GM18511 (cell line): Measurements from ENCODE around the gene COL25A1.
A peak's percentile ranks its signal among the peaks of the same experiment; 100 is the strongest.
"Not testable (repeated sequence)": the region's sequence is repeated elsewhere in the genome, so short reads cannot be mapped to it uniquely, and the experiment has no call there.

ENCODE experiments used
- ATAC-seq: cut with Tn5 transposase; IDR thresholded peaks from one replicate; pipeline ENCODE4 v1.9.1; 2021; ENCODE audit warnings: mild to moderate bottlenecking, moderate library complexity; ENCODE audit not compliant: unreplicated experiment

COL25A1 gene

GRCh38 chr4:108972613-108973283, 329.7 kb downstream of the COL25A1 start:
- peak; percentile 78 for ATAC-seq

- no peak for ATAC-seq
These were observed 331.0 kb downstream of the COL25A1 start for GRCh38 chr4:108971473-108971872.

DNA sequence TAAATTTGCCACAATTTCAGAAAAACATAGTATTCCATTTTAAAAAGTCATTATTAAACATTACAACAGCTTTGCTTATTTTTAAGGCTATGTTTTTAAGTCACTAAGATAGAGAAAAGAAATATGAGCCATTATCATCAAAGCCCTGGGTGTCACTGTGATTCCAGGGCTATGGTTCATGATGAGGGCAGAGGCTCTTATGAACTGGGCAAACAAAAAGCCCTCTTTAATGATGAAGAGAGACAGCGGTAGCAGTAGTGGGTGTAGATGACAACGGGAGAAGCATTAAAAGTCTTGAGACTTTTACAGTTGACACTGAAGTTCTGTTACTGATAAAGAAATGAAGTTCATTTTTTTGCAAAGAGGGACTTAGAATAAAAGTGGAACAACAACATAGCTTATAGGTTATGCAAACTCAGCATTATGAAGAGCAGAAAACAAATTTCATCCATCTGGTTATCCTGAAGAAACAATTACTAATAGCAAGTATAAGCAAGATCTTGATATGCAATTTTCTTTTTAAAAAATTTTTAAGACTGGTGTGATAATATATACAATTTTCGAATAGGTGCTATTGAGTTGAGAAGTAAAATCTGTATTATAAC, 336.9 kb downstream of the COL25A1 start:
- ATAC-seq: no peak

DNA sequence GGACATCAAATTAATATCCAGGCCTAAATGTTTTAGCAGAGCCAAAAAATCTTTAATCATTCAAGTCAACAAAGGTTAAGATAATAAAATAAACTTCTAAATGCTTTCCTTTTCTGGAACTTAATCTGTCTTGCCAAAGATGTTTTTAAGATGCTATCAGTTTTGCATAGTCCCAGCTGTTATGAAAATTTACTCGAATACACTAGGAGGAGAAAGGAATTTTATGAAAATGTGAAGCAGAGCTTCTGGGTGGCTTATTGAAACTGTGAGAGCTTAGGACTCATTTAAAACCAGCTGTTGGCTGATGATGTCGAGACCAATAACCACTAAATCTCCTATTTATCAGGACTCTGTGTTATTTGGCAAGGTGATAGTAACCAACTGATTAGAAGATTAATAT, 337.4 kb downstream of the COL25A1 start:
- ATAC-seq: no peak

DNA sequence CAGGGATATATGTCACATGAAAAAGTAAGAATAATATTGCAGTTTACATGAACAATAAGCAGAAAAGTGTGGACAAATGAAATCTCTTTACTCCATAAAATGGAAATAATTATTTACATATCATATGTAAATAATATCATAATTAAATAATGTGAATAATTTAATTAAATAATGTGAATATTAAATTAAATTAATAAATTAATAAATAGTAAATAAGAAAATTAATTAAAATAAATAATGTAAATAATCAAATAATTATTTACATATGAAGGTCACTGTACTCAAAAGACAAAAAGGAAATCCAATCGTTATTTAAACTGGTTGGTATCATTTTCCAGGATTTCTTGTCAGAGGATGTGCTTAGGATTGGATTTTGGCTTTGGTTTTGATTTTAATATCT, 338.5 kb downstream of the COL25A1 start:
- ATAC-seq: no peak

GRCh38 chr4:108959491-108959890, 343.0 kb downstream of the COL25A1 start:
- no peak for ATAC-seq

GRCh38 chr4:108954880-108955279, 347.6 kb downstream of the COL25A1 start:
- ATAC-seq: no peak

DNA sequence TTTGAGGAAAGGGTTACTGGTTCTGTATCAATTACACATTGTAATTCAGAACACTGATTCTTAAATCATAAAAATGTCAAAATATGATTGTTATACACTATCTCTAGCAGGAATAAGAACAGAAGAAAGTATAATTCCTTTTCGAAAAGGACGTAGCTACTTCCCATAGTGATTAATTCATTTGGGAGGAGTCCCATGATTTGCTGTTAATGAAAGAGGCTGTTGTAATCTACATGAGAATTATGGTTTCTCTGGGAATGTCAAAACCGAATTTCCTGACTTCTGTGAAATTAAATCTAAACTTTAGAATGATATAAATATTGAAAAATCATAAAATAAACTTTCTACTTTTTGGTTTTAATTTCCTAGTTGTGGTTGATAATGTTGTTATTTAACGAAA, 348.5 kb downstream of the COL25A1 start:
- ATAC-seq: no peak

DNA sequence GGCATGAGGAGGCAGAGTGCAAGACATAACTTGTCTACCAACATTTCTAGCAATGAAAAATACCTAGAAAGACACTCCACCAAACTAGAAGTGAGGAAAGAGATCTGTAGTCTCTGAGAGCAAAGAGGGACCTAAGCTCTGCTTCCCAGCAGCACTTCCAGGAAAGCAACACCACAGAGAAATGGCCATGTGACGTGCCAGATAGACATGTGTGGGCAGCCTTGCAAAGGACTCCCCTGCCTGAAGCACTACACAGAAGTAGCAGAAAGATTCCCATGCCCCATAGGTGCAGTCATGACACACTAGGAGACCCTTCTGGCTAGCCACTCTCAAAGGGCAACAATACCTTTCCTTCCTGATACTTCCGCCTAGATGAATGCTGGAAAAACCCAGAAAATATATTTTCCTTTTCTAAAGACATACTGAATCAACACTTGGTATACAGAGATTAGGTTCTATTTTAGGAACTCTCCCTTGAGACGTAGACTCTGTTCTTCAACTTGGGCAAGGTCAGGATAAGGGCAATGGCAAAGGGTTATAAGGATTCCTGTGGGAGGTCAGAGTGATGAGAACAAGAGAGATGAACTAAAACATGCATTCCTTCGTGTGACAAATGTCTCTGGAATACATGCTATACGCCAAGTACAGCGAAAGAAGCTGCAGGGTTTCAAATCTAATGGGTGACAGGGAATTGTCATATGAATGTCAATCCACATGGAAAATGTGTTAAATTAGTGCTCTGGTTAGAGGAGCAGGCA, 352.1 kb downstream of the COL25A1 start:
- ATAC-seq: no peak

- no peak for ATAC-seq
These were observed 354.9 kb downstream of the COL25A1 start for GRCh38 chr4:108947526-108947925.

DNA sequence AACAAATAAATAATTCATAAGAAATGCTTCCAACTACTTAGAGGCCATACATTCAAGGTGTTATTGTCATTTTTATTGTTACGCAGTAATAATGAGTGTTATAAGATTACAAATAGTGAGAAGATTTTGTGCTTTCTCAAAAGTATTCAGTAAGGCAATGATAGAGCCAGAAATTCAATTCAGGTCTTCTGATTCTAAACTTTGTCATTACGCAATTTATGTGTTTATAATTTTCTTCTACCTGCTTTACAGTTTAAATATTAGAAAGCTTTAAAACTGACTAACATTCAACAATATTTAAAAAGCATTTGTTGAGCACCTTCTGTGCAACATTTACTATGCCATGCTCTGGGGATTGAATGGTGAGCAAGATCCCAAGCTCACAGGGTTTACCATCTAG, 356.2 kb downstream of the COL25A1 start:
- ATAC-seq: no peak

- no peak for ATAC-seq
These were observed 358.4 kb downstream of the COL25A1 start for GRCh38 chr4:108943976-108944591.

- ATAC-seq: no peak
These were observed 359.1 kb downstream of the COL25A1 start for GRCh38 chr4:108943371-108943770.

GRCh38 chr4:108941904-108942430, 360.5 kb downstream of the COL25A1 start:
- ATAC-seq: no peak

GRCh38 chr4:108940634-108941033, 361.8 kb downstream of the COL25A1 start:
- no peak for ATAC-seq

GRCh38 chr4:108940149-108940548, 362.3 kb downstream of the COL25A1 start:
- ATAC-seq: no peak

DNA sequence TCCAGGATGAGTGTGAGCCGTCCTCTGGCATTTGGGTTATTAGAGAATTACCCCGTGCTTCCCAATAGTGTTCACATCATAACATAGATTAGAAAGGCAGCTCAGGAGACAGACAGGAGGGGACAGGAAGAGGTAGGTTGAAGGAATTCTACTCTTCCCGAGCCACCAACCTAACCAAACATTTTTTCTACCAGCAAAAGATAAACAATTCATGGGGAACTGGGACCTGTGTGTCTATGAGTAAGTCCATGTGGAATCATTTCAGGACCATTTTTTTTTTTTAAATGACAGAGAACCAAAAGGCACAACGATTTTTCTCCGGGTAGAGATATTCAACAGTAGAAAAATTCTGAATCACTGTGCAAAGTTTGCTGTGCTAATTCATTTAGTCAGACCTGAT, 365.4 kb downstream of the COL25A1 start:
- ATAC-seq: no peak

DNA sequence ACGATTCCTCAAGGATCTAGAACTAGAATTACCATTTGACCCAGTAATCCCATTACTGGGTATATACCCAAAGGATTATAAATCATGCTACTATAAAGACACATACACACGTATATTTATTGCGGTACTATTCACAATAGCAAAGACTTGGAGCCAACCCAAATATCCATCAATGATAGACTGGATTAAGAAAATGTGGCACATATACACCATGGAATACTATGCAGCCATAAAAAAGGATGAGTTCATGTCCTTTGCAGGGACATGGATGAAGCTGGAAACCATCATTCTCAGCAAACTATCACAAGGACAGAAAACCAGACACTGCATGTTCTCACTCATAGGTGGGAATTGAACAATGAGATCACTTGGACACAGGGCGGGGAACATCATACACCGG, 368.5 kb downstream of the COL25A1 start:
- ATAC-seq: not testable (repeated sequence)

GRCh38 chr4:108933046-108933445, 369.4 kb downstream of the COL25A1 start:
- ATAC-seq: no peak

DNA sequence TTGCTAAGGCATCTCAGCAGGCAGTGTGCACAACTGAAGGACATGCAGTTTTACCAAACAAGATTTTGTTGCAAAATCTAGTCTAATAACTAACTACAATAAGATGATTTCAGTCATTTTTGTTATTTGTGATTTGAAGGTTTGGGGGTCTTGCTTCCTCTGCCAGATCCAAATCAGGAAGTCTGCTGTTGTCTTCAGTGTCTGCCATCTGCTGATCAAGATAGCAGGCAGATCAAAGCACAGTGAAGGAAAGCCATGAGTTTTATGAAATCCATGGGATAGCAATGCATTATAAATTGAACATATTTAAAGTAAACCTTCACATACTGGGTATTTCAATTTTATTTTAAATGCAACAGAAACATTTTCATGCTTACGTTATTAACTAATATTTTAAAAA, 370.5 kb downstream of the COL25A1 start:
- no peak for ATAC-seq

DNA sequence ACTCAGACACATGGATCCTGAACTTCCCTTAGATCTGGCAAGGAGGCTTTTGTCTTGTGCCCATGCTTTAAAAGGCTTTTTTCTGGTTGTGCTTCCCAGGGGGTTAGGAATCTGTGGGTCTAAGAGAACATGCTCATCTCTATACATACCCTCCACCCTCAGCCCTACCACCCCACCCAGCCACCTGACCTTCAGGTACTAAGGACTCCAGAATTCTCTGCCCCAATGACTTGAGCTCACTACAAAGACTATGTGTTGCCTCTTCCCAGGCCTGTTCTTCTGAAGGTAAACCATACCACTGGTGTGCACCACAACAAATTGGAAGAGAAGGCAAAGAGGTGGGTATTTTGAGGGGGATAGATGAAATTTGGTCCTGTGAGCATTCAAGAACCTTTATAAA, 372.3 kb downstream of the COL25A1 start:
- no peak for ATAC-seq
